ENCODE data around the gene ZDHHC23.

Gene ZDHHC23

DNA sequence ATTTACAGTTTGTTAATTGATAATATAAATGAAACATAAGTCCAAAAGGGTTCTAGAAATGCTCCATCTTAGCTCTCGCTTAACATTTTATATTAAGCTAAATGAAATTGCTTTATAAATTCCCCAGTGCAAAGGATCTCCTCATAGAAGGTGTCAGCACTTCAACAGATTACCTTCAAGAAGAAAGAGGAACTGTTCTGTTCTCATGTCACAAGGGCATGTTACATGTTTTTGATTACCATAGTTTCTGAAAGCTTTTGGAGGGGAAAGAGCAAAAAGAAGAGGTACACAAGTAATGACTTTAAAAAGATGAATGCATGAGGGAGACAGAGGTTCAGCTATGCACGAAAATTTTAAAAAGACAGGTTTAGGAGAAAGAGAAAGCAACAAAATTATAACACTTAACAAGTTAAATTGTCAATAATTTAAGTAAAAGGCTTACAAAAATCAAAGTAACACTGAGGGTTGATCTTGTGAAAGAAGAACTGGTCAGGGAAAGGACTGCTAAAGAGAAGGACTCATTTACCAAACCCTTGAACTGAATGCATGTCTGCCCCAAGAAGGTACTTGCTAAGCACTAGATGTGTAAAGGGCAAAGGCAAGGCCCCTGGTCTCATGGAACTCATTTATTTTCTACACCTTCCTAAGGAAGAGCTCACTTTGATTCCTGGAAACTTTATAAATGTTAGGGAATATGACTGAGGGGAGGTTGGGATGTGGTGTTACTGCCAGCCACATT is 63.4 kb downstream of the ZDHHC23 start:
- DNase-seq = no peak
